H1 (cell line): ENCODE data around the gene ASB4. TPM values are rescaled to one million over a fixed set of nuclear protein-coding genes. Genes with fewer than 3 reads are reported as not detected.

Source experiments
- CTCF ChIA-PET: fragments of 300-600 bp; sonication (Branson Sonifier 250); formaldehyde crosslinking; loops from one replicate; lab custom pipeline; 2021; ENCODE audit not compliant: partially characterized antibody; lab: Charles Lee
- POLR2A ChIA-PET: fragments of 300-600 bp; sonication (Branson Sonifier 250); formaldehyde crosslinking; loops from one replicate; lab custom pipeline; 2021; ENCODE audit warnings: inconsistent platforms; ENCODE audit not compliant: partially characterized antibody; lab: Charles Lee
- DNase-seq, 2 experiments: peaks; one replicate each; pipeline versions ENCODE4 v3.0.0 to v3.0.0-alpha.2; 2010 to 2022; ENCODE audit warnings: low spot score in 2 of 2, low read depth in 1 of 2, mixed read lengths in 1 of 2
- FAIRE-seq: peaks from 2 replicates; lab custom pipeline; 2011; peaks lifted over from hg19 to GRCh38; lab: Jason Lieb, UNC
- H2AFZ ChIP-seq: 2 replicates; pipeline ENCODE4 v1.8.1; 2012; ENCODE audit warnings: low read length, inconsistent platforms
- H2AK5ac ChIP-seq: 2 replicates; pipeline ENCODE4 v1.6.1; 2013; ENCODE audit warnings: low read depth, low read length
- H2BK120ac ChIP-seq: replicated peaks from 2 replicates; pipeline ENCODE3; 2013; ENCODE audit warnings: low read depth, low read length, inconsistent platforms
- H2BK12ac ChIP-seq: 2 replicates; pipeline ENCODE4 v1.6.1; 2013; ENCODE audit warnings: low read depth, low read length
- H2BK15ac ChIP-seq: 2 replicates; pipeline ENCODE4 v1.6.1; 2013; ENCODE audit warnings: low read length
- H2BK20ac ChIP-seq: 2 replicates; pipeline ENCODE4 v1.6.1; 2013; ENCODE audit warnings: low read length
- H2BK5ac ChIP-seq: 2 replicates; pipeline ENCODE4 v1.6.1; 2013; ENCODE audit warnings: low read depth, low read length
- H3K14ac ChIP-seq: 2 replicates; pipeline ENCODE4 v1.6.1; 2013; ENCODE audit warnings: inconsistent platforms; ENCODE audit not compliant: insufficient read length
- H3K18ac ChIP-seq: 2 replicates; pipeline ENCODE4 v1.6.1; 2013; ENCODE audit warnings: low read length; ENCODE audit errors: extremely low read depth
- H3K23ac ChIP-seq: 2 replicates; pipeline ENCODE4 v1.6.1; 2013; ENCODE audit warnings: inconsistent platforms; ENCODE audit not compliant: insufficient read length
- H3K23me2 ChIP-seq: 2 replicates; pipeline ENCODE4 v1.6.1; 2013; ENCODE audit warnings: low read depth, low read length
- H3K27ac ChIP-seq: 2 replicates; pipeline ENCODE4 v1.6.1; 2011; ENCODE audit warnings: low read depth, low read length, inconsistent platforms
- H3K27me3 ChIP-seq, 4 experiments: replicated peaks in 1 of 4; 1 replicate in 1 of 4; 2 replicates in 3 of 4; pipeline versions ENCODE4 v1.6.1 to v1.8.1; 2011 to 2013; ENCODE audit warnings: low read length in 3 of 4, mild to moderate bottlenecking in 3 of 4, inconsistent platforms in 2 of 4, mixed read lengths in 2 of 4, moderate library complexity in 1 of 4; ENCODE audit not compliant: control insufficient read depth in 3 of 4, insufficient read depth in 3 of 4; ENCODE audit errors: extremely low read depth in 1 of 4
- H3K36me3 ChIP-seq, 4 experiments: 2 replicates each; pipeline versions ENCODE4 v1.6.1 to v1.8.1; 2011 to 2013; ENCODE audit warnings: mild to moderate bottlenecking in 4 of 4, low read length in 3 of 4, moderate library complexity in 2 of 4, control low read depth in 1 of 4, inconsistent platforms in 1 of 4; ENCODE audit not compliant: insufficient read depth in 4 of 4, control insufficient read depth in 2 of 4
- H3K4ac ChIP-seq: replicated peaks from 2 replicates; pipeline ENCODE3; 2013; ENCODE audit warnings: low read length, low read depth, mixed read lengths, inconsistent platforms; ENCODE audit not compliant: insufficient read length
- H3K4me1 ChIP-seq, 4 experiments: replicated peaks in 1 of 4; 1 replicate in 1 of 4; 2 replicates in 3 of 4; pipeline versions ENCODE4 v1.6.1 to v1.8.1; 2011 to 2013; ENCODE audit warnings: low read length in 3 of 4, inconsistent platforms in 2 of 4, mixed read lengths in 1 of 4; ENCODE audit not compliant: insufficient read depth in 4 of 4, control insufficient read depth in 3 of 4
- H3K4me2 ChIP-seq, 2 experiments: 2 replicates each; pipeline versions ENCODE4 v1.6.1 to v1.8.1; 2011 to 2013; ENCODE audit warnings: low read depth in 2 of 2, low read length in 2 of 2, control low read depth in 1 of 2, inconsistent platforms in 1 of 2, mild to moderate bottlenecking in 1 of 2; ENCODE audit not compliant: insufficient read depth in 1 of 2
- H3K4me3 ChIP-seq, 4 experiments: fragments of 200-600, 300-600 bp in 1 of 4; sonication (generic), shearing (Covaris generic), sonication (Bioruptor Twin) in 1 of 4; 2 replicates each; pipeline versions ENCODE4 v1.5.1 to v1.8.1; 2011 to 2016; ENCODE audit warnings: low read length in 4 of 4, low read depth in 3 of 4, control low read depth in 2 of 4, inconsistent platforms in 2 of 4, mild to moderate bottlenecking in 2 of 4, mixed read lengths in 1 of 4, moderate library complexity in 1 of 4; ENCODE audit not compliant: insufficient read depth in 2 of 4; ENCODE audit errors: extremely low read depth in 1 of 4
- H3K56ac ChIP-seq: replicated peaks from 2 replicates; pipeline ENCODE3; 2013; ENCODE audit warnings: low read depth, mild to moderate bottlenecking, mixed read lengths, low read length, inconsistent platforms; ENCODE audit not compliant: insufficient read length
- H3K79me1 ChIP-seq: 2 replicates; pipeline ENCODE4 v1.6.1; 2013; ENCODE audit warnings: low read depth, low read length, control low read depth
- H3K79me2 ChIP-seq, 2 experiments: 2 replicates each; pipeline versions ENCODE4 v1.6.1 to v1.8.1; 2012 to 2013; ENCODE audit warnings: low read length in 2 of 2, mild to moderate bottlenecking in 2 of 2, inconsistent platforms in 1 of 2; ENCODE audit not compliant: insufficient read depth in 2 of 2, control insufficient read depth in 1 of 2
- H3K9ac ChIP-seq, 4 experiments: replicated peaks in 1 of 4; 1 replicate in 1 of 4; 2 replicates in 3 of 4; pipeline versions ENCODE4 v1.6.1 to v1.8.1; 2011 to 2013; ENCODE audit warnings: low read depth in 3 of 4, low read length in 3 of 4, control low read depth in 2 of 4, mild to moderate bottlenecking in 2 of 4, moderate library complexity in 2 of 4, inconsistent platforms in 1 of 4; ENCODE audit errors: extremely low read depth in 1 of 4
- H3K9me3 ChIP-seq, 2 experiments: 2 replicates each; pipeline versions ENCODE4 v1.6.1 to v1.8.1; 2012 to 2013; ENCODE audit warnings: mild to moderate bottlenecking in 2 of 2, moderate library complexity in 2 of 2, control low read depth in 1 of 2, inconsistent platforms in 1 of 2, low read depth in 1 of 2, low read length in 1 of 2, mixed read lengths in 1 of 2; ENCODE audit not compliant: insufficient read depth in 2 of 2
- H4K20me1 ChIP-seq, 2 experiments: replicated peaks in 1 of 2; 2 replicates each; pipeline versions ENCODE3 to v1.8.1; 2011 to 2013; ENCODE audit warnings: inconsistent platforms in 2 of 2, low read length in 2 of 2, mild to moderate bottlenecking in 1 of 2; ENCODE audit not compliant: insufficient read depth in 2 of 2, control insufficient read depth in 1 of 2
- H4K5ac ChIP-seq: 2 replicates; pipeline ENCODE4 v1.6.1; 2013; ENCODE audit warnings: low read length, low read depth, mixed read lengths, inconsistent platforms; ENCODE audit not compliant: insufficient read length
- H4K8ac ChIP-seq: 2 replicates; pipeline ENCODE4 v1.8.0; 2013; ENCODE audit warnings: mild to moderate bottlenecking, moderate library complexity, low read length, inconsistent platforms; ENCODE audit not compliant: insufficient read depth; ENCODE audit errors: extremely low read depth
- H4K91ac ChIP-seq: replicated peaks from 2 replicates; pipeline ENCODE3; 2013; ENCODE audit warnings: low read length, mixed read lengths, inconsistent platforms; ENCODE audit not compliant: insufficient read length
- WGBS, 2 experiments: shearing (Covaris generic) in 1 of 2; methylation state at CpG; one replicate each; pipeline versions ENCODE4 v1.1.6 to v1.1.7; 2013 to 2015; ENCODE audit warnings: low lambda C conversion rate in 2 of 2, mixed read lengths in 2 of 2, inconsistent platforms in 1 of 2, low coverage in 1 of 2, missing lambda C conversion rate in 1 of 2; ENCODE audit not compliant: insufficient replicate concordance in 2 of 2, insufficient coverage in 1 of 2, insufficient read length in 1 of 2; ENCODE audit errors: extremely low coverage in 1 of 2, missing lambda C conversion rate in 1 of 2; 5-methylcytosine and 5-hydroxymethylcytosine counted together
- polyA plus RNA-seq, 7 experiments: library from polyadenylated mRNA; depleted of rRNA in 3 of 7; stranded (reverse) in 5 of 7; unstranded in 2 of 7; fragments of >200 nt in 5 of 7; fragments of 200-250 nt in 2 of 7; gene quantifications; 1 replicate in 5 of 7; 2 replicates in 1 of 7; 4 replicates in 1 of 7; pipeline versions ENCODE4 v1.2.1 to v1.2.3, GENCODE V29; 2011 to 2013; ENCODE audit warnings: missing spikeins in 2 of 7, mixed read lengths in 2 of 7
- total RNA-seq: library from RNA; stranded (reverse); fragmentation: NEBNext Ultra II Directional; extraction: Animal tissue kit (Norgen Biotek cat#: 25700); gene quantifications from 2 replicates; pipeline ENCODE4 v1.2.1, GENCODE V29; 2021

Gene ASB4
- total and polyA plus RNA-seq, 2 of the 8 experiments (the other 6 are each of a cell fraction or from before 2014, with no cell fraction given): not detected

GRCh38 chr7:95446618-95447017, 39.1 kb upstream of the ASB4 start:
- WGBS, 2 experiments: 91% methylated on average over 3 of the region's 3 CpGs; no CpG with 5 or more reads in 1 of the 2 experiments
- H2BK120ac ChIP-seq: no peak overlapping the region
- ChIA-PET CTCF (interaction anchor here (0.9 to 1.4 kb wide), 2 partner anchors 30 to 243 kb away, joined by 3 to 5 read pairs; no protein-coding TSS in a partner anchor), POLR2A (no interaction called here)
- no peak overlapping the region for H3K14ac ChIP-seq
- H2AFZ ChIP-seq: peak overlapping the region; percentile 81; the same call in 1 of the 2 replicates
- no peak overlapping the region for H3K27ac ChIP-seq
- H4K5ac ChIP-seq: no peak overlapping the region
- no peaks in the 10 kb centered on the region for H4K20me1 ChIP-seq
- no peaks in the 10 kb centered on the region for H3K27me3 ChIP-seq
- no peaks in the 10 kb centered on the region for H3K36me3 ChIP-seq
- no peak overlapping the region for H3K23ac ChIP-seq
- H2BK12ac ChIP-seq: no peak overlapping the region
- H2BK5ac ChIP-seq: no peak overlapping the region
- no peaks in the 10 kb centered on the region for H3K79me2 ChIP-seq
- no peak overlapping the region for H4K91ac ChIP-seq
- DNase-seq (no peak), FAIRE-seq (no peak)
- no peak overlapping the region for H2BK15ac ChIP-seq
- H2AK5ac ChIP-seq: no peak overlapping the region
- H3K4ac ChIP-seq: no peak overlapping the region
- no peak overlapping the region for H2BK20ac ChIP-seq
- no peak overlapping the region for H4K8ac ChIP-seq
- no peak overlapping the region for H3K9ac ChIP-seq
- H3K4me3 ChIP-seq: no peak overlapping the region
- no peak overlapping the region for H3K4me2 ChIP-seq
- no peak overlapping the region for H3K18ac ChIP-seq
- no peaks in the 10 kb centered on the region for H3K23me2 ChIP-seq
- no peaks in the 10 kb centered on the region for H3K9me3 ChIP-seq
- no peaks in the 10 kb centered on the region for H3K79me1 ChIP-seq
- H3K4me1 ChIP-seq: no peaks in the 10 kb centered on the region
- H3K56ac ChIP-seq: no peak overlapping the region
